Measurements from ENCODE around the gene NYAP1.

DNA sequence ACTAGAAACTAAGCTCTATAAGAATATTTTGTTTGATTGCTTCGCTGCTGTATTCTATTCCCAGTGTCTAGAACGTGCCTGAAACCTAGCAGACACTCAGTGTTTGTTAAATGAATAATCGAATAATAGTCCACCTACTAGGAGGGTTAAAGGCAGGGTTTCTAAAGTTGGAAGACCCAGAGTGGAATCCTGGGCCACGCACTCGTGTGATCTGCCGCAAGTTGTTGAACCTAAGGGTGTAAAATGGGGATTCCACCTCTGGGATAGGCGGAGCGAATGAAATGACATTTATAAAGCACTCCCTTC is 54.6 kb downstream of the NYAP1 start:
- TF ChIP-seq ZIC2 (tag by site-specific recombination; IDR thresholded peaks at IDR 0.05) (no peak), ZNF510 (tag by site-specific recombination; IDR thresholded peaks at IDR 0.05; ENCODE audit: insufficient replicate concordance) (no peak), ZNF362 (tag by site-specific recombination; IDR thresholded peaks at IDR 0.05) (no peak), HOXA7 (CRISPR knock-in tag; IDR thresholded peaks at IDR 0.05; ENCODE audit: borderline replicate concordance) (no peak), CTCF (tag by site-specific recombination; IDR thresholded peaks at IDR 0.05) (no peak), ZNF580 (tag by site-specific recombination; IDR thresholded peaks at IDR 0.05) (no peak)
- TF ChIP-seq, protein P1, sequence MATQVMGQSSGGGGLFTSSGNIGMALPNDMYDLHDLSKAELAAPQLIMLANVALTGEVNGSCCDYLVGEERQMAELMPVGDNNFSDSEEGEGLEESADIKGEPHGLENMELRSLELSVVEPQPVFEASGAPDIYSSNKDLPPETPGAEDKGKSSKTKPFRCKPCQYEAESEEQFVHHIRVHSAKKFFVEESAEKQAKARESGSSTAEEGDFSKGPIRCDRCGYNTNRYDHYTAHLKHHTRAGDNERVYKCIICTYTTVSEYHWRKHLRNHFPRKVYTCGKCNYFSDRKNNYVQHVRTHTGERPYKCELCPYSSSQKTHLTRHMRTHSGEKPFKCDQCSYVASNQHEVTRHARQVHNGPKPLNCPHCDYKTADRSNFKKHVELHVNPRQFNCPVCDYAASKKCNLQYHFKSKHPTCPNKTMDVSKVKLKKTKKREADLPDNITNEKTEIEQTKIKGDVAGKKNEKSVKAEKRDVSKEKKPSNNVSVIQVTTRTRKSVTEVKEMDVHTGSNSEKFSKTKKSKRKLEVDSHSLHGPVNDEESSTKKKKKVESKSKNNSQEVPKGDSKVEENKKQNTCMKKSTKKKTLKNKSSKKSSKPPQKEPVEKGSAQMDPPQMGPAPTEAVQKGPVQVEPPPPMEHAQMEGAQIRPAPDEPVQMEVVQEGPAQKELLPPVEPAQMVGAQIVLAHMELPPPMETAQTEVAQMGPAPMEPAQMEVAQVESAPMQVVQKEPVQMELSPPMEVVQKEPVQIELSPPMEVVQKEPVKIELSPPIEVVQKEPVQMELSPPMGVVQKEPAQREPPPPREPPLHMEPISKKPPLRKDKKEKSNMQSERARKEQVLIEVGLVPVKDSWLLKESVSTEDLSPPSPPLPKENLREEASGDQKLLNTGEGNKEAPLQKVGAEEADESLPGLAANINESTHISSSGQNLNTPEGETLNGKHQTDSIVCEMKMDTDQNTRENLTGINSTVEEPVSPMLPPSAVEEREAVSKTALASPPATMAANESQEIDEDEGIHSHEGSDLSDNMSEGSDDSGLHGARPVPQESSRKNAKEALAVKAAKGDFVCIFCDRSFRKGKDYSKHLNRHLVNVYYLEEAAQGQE (tag by site-specific recombination; IDR thresholded peaks at IDR 0.05): no peak
